Activated naive CD4-positive, alpha-beta T cell treated with anti-CD3 and anti-CD28 coated beads for 36 hours (primary cell): ENCODE measurements around the gene SYNRG. TPM values are rescaled to one million over a fixed set of nuclear protein-coding genes. Genes with fewer than 3 reads are reported as not detected.

ENCODE experiments used
- CTCF ChIA-PET: fragments of 350-600 bp; sonication (Branson Sonifier 250); formaldehyde crosslinking; loops from one replicate; lab custom pipeline; 2021; ENCODE audit warnings: antibody characterized with exemption; lab: Charles Lee
- DNase-seq: peaks from one replicate; pipeline ENCODE4 v3.0.0-alpha.2; 2020
- H3K27ac Mint-ChIP-seq: one replicate; pipeline ENCODE4 v1.8.0; 2021; ENCODE audit warnings: mild to moderate bottlenecking, mixed read lengths
- H3K27me3 Mint-ChIP-seq: one replicate; pipeline ENCODE4 v1.8.0; 2021; ENCODE audit warnings: low read depth, mixed read lengths
- H3K36me3 Mint-ChIP-seq: one replicate; pipeline ENCODE4 v1.8.0; 2021; ENCODE audit warnings: low read depth, mixed read lengths
- H3K4me1 Mint-ChIP-seq: one replicate; pipeline ENCODE4 v1.8.0; 2021; ENCODE audit warnings: low read depth, mixed read lengths
- H3K4me3 Mint-ChIP-seq: one replicate; pipeline ENCODE4 v1.8.0; 2021; ENCODE audit warnings: mild to moderate bottlenecking, moderate library complexity, mixed read lengths
- H3K9me3 Mint-ChIP-seq: one replicate; pipeline ENCODE4 v1.8.0; 2021; ENCODE audit warnings: mixed read lengths
- intact Hi-C: fragments of 100-400 bp; cut with micrococcal nuclease; formaldehyde crosslinking; loops from one replicate; pipeline ENCODE4 v1.15.1; 2023
- total RNA-seq, 2 experiments: library from RNA; stranded (reverse); gene quantifications; one replicate each; pipeline ENCODE4 v1.2.3, GENCODE V29; 2021

The SYNRG gene
- total RNA-seq, 2 experiments from 2014 or later: 39.1 to 40.1 TPM

- intact Hi-C loops: no loop called here
- no peaks in the 10 kb centered on the region for H3K9me3 Mint-ChIP-seq
- no peak overlapping the region for H3K4me3 Mint-ChIP-seq
- H3K36me3 Mint-ChIP-seq: peaks cover 23% of the 10 kb centered on the region
- peaks cover 10% of the 10 kb centered on the region for H3K4me1 Mint-ChIP-seq
- H3K27ac Mint-ChIP-seq: peak overlapping the region; percentile 17
- no peak for DNase-seq
- CTCF ChIA-PET: interaction anchor here (0.5 kb wide), 1 partner anchor 18 kb away, joined by 4 read pairs; no protein-coding TSS in a partner anchor
- no peaks in the 10 kb centered on the region for H3K27me3 Mint-ChIP-seq
Observed at GRCh38 chr17:37558299-37558698, 50.9 kb downstream of the SYNRG start.

DNA sequence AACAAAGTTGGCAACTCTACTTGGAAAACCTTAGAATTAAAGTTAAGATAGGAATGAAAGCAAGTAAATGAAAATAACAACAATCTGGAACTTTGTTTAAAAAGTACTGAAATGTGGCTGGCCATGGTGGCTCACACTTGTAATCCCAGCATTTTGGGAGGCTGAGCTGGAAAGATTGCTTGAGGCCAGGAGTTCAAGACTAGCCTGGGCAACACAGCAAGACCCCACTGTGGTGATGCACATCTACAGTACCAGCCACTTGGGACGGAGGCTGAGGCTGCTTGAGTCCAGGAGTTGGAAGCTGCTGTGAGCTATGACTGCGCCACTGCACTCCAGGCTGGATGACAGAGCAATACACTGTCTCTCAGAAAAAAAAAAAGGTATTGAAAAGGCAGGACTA, 51.7 kb downstream of the SYNRG start:
- Mint-ChIP-seq H3K36me3 (peaks cover 27% of the 10 kb centered on the region), H3K27ac (no peak overlapping the region), H3K4me1 (peaks cover 18% of the 10 kb centered on the region), H3K9me3 (no peaks in the 10 kb centered on the region), H3K4me3 (no peak overlapping the region), H3K27me3 (no peaks in the 10 kb centered on the region)
- CTCF ChIA-PET: no interaction called here
- intact Hi-C loops: no loop called here
- DNase-seq: no peak

DNA sequence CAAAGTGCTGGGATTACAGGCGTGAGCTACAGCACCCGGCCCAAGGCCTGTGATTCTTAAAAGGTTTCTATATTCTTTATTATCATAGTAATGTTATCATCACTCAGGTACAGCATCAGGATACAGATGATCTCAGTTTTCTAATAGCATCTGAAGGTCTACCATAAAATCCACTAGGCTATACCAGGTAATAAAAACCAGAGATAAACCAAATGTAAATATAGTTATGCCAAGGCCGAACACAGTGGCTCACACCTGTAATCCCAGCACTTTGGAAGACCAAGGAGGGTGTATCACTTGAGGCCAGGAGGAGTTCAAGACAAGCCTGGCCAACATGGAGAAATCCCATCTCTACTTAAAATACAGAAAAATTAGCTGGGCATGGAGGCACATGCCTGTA, 53.8 kb downstream of the SYNRG start:
- CTCF ChIA-PET: interaction anchor here (0.6 kb wide), 1 partner anchor 25 kb away, joined by 3 read pairs; no protein-coding TSS in a partner anchor
- intact Hi-C loops: no loop called here
- Mint-ChIP-seq H3K36me3 (peaks cover 22% of the 10 kb centered on the region), H3K4me3 (no peak overlapping the region), H3K4me1 (peaks cover 38% of the 10 kb centered on the region), H3K27ac (no peak overlapping the region), H3K9me3 (no peaks in the 10 kb centered on the region), H3K27me3 (no peaks in the 10 kb centered on the region)
- DNase-seq: no peak

GRCh38 chr17:37553401-37553966, 55.7 kb downstream of the SYNRG start:
- CTCF ChIA-PET: no interaction called here
- H3K4me3 Mint-ChIP-seq: no peak overlapping the region
- H3K27me3 Mint-ChIP-seq: no peaks in the 10 kb centered on the region
- intact Hi-C loops: loop anchor here (5.0 kb wide), 1 partner anchor 34 kb away; no protein-coding TSS in a partner anchor
- peaks cover 49% of the 10 kb centered on the region for H3K4me1 Mint-ChIP-seq
- peaks cover 21% of the 10 kb centered on the region for H3K36me3 Mint-ChIP-seq
- no peak for DNase-seq
- H3K9me3 Mint-ChIP-seq: no peaks in the 10 kb centered on the region
- peak overlapping the region; percentile 47 for H3K27ac Mint-ChIP-seq

DNA sequence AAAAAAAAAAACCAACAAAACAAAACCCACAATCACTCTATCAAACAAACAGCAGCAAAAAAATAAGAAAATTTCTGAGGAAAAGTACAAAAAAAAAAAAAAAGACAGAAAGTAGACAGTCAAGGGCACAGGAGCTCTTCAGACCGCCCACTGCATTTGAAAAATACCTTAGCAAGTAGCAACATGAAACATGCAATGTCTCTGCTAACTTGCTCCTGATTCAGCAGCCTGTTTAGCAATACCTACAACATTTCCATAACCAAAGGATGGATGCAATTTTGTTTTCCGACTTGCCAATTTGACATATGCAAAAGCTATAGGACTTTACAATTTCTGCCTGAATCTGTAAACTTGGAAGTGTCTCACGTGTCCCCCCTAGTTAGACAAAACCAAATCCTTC, 57.4 kb downstream of the SYNRG start:
- intact Hi-C loops: loop anchor here (5.0 kb wide), 1 partner anchor 36 kb away; no protein-coding TSS in a partner anchor
- no peak for DNase-seq
- Mint-ChIP-seq H3K27me3 (no peaks in the 10 kb centered on the region), H3K27ac (no peak overlapping the region), H3K9me3 (no peaks in the 10 kb centered on the region), H3K4me1 (peaks cover 65% of the 10 kb centered on the region), H3K4me3 (no peak overlapping the region), H3K36me3 (peaks cover 16% of the 10 kb centered on the region)
- CTCF ChIA-PET: interaction anchor here (2.0 kb wide), 1 partner anchor 18 kb away, joined by 5 read pairs; no protein-coding TSS in a partner anchor

- Mint-ChIP-seq H3K27me3 (no peaks in the 10 kb centered on the region), H3K36me3 (peaks cover 9% of the 10 kb centered on the region), H3K4me3 (no peak overlapping the region), H3K4me1 (peaks cover 61% of the 10 kb centered on the region), H3K9me3 (no peaks in the 10 kb centered on the region), H3K27ac (peak overlapping the region; percentile 27)
- CTCF ChIA-PET: interaction anchor here (0.7 kb wide), 1 partner anchor 22 kb away, joined by 3 read pairs; no protein-coding TSS in a partner anchor
- no peak for DNase-seq
- intact Hi-C loops: no loop called here
Observed at GRCh38 chr17:37547986-37548385, 61.2 kb downstream of the SYNRG start.

GRCh38 chr17:37546302-37546701, 62.9 kb downstream of the SYNRG start:
- H3K36me3 Mint-ChIP-seq: peaks cover 17% of the 10 kb centered on the region
- no peaks in the 10 kb centered on the region for H3K27me3 Mint-ChIP-seq
- DNase-seq: no peak
- H3K9me3 Mint-ChIP-seq: no peaks in the 10 kb centered on the region
- no peak overlapping the region for H3K4me3 Mint-ChIP-seq
- H3K27ac Mint-ChIP-seq: no peak overlapping the region
- CTCF ChIA-PET: no interaction called here
- peaks cover 46% of the 10 kb centered on the region for H3K4me1 Mint-ChIP-seq
- intact Hi-C loops: no loop called here

DNA sequence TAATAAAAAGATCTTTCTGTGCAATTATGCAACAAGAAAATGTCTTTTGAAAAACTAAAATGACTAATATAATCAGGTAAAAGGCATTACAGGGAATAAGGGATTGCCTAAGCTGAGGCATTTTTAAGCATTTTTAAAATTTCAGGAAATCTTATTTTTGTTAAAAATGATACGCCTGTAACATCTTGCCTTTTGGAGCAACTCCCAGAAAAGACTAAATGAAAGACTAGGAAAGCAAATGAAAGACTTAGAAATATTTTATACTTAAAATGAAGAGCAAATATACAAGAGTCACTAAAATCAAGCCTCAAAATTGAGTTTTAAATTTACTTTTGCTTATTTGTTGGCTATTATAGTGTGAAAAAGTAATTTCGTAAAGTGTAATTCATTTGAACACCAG, 63.7 kb downstream of the SYNRG start:
- DNase-seq: no peak
- intact Hi-C loops: no loop called here
- Mint-ChIP-seq H3K27ac (no peak overlapping the region), H3K36me3 (peaks cover 17% of the 10 kb centered on the region), H3K27me3 (no peaks in the 10 kb centered on the region), H3K4me1 (peaks cover 39% of the 10 kb centered on the region), H3K9me3 (no peaks in the 10 kb centered on the region), H3K4me3 (no peak overlapping the region)
- CTCF ChIA-PET: interaction anchor here (0.6 to 1.7 kb wide), 2 partner anchors 88 to 172 kb away, joined by 4 to 5 read pairs; no protein-coding TSS in a partner anchor

DNA sequence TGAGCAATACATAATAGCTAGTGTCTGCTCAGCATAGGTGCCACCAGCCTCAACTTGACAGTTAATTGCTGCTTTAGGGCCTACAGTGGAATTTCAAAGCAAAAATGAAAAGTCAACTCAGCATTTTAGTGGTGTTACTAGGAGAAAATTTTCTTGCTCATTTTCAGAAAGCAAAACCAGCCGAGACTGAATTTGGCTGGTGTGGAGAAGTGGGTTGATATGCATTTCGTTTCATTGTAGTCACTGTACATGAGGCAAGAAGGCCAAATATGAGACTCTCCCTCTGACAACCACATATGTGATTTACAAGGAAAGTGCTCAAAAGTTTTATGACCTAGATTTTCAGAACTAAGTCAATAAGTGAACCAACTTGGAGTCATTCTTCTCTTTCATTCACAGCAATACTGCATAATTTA, 65.6 kb downstream of the SYNRG start:
- Mint-ChIP-seq H3K27ac (no peak overlapping the region), H3K4me3 (no peak overlapping the region), H3K36me3 (peaks cover 19% of the 10 kb centered on the region)

DNA sequence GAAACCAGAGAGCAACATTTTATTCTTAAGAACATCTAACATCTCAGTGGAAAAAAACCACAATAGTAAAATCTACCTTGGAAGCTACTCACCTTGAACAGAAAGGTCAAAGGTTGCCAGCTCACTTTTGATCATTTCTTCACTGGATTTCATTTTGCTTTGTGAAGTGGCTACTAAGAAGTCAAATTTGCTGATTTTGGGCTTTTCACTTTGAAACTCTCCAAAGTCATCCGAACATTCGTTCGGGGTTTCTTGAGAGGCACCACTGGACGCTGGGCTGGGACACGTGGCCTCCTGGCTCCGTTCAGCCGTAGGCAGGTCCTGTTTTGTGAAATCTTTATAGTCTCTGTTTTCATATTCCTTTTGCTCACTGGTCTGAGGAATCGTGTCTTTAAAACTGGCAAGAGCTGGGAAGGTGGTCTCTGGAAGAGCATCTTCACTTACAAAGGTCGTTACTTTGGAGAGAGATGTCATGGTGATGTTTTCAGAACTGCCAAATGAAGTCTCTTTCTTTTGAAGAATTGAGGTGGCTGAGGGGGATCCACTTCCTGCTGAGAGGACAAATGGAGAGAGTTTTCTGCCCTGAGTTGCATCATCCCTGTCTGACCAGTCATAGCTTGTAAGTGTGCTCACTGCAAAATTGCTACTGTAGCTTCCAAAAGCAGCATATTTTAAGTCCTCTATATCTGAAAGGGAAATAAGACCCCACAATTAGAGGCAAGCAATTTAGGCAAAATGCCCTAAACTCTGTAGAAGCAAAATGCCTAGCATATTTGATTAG, 67.1 kb downstream of the SYNRG start:
- CTCF ChIA-PET: no interaction called here
- no peak overlapping the region for H3K4me3 Mint-ChIP-seq
- intact Hi-C loops: no loop called here
- peaks cover 21% of the 10 kb centered on the region for H3K36me3 Mint-ChIP-seq
- no peaks in the 10 kb centered on the region for H3K9me3 Mint-ChIP-seq
- no peaks in the 10 kb centered on the region for H3K27me3 Mint-ChIP-seq
- no peak for DNase-seq
- H3K4me1 Mint-ChIP-seq: peaks cover 13% of the 10 kb centered on the region
- peak overlapping the region; percentile 71 for H3K27ac Mint-ChIP-seq

More for the DNA sequence above, 65.6 kb downstream of the SYNRG start:
- H3K9me3 Mint-ChIP-seq: no peaks in the 10 kb centered on the region
- intact Hi-C loops: no loop called here
- no peak for DNase-seq
- H3K4me1 Mint-ChIP-seq: peaks cover 27% of the 10 kb centered on the region
- no peaks in the 10 kb centered on the region for H3K27me3 Mint-ChIP-seq
- CTCF ChIA-PET: interaction anchor here (0.8 to 1.7 kb wide), 3 partner anchors 10 to 170 kb away, joined by 3 to 5 read pairs (median 4); no protein-coding TSS in a partner anchor

GRCh38 chr17:37538981-37539659, 70.1 kb downstream of the SYNRG start:
- intact Hi-C loops: no loop called here
- H3K36me3 Mint-ChIP-seq: peaks cover 26% of the 10 kb centered on the region

GRCh38 chr17:37535906-37536305, 73.3 kb downstream of the SYNRG start:
- CTCF ChIA-PET: interaction anchor here (1.1 kb wide), 2 partner anchors 8 to 73 kb away, joined by 3 to 4 read pairs; partner anchors contain the start of gene SYNRG
- Mint-ChIP-seq H3K4me3 (no peak overlapping the region), H3K4me1 (no peaks in the 10 kb centered on the region), H3K27me3 (no peaks in the 10 kb centered on the region), H3K27ac (no peak overlapping the region), H3K9me3 (no peaks in the 10 kb centered on the region), H3K36me3 (peaks cover 18% of the 10 kb centered on the region)
- no peak for DNase-seq
- intact Hi-C loops: no loop called here

More at GRCh38 chr17:37538981-37539659, 70.1 kb downstream of the SYNRG start:
- H3K27ac Mint-ChIP-seq: no peak overlapping the region
- no peaks in the 10 kb centered on the region for H3K27me3 Mint-ChIP-seq
- H3K4me1 Mint-ChIP-seq: peaks cover 5% of the 10 kb centered on the region
- H3K9me3 Mint-ChIP-seq: no peaks in the 10 kb centered on the region
- DNase-seq: no peak
- CTCF ChIA-PET: no interaction called here
- no peak overlapping the region for H3K4me3 Mint-ChIP-seq
